Measurements from ENCODE around the gene RIMKLB. TPM values are rescaled to one million over a fixed set of nuclear protein-coding genes. Genes with fewer than 3 reads are reported as not detected.

RIMKLB gene
- total RNA-seq, 6 donors from 2014 or later, result 25.2 to 103 (median 40.1) TPM

DNA sequence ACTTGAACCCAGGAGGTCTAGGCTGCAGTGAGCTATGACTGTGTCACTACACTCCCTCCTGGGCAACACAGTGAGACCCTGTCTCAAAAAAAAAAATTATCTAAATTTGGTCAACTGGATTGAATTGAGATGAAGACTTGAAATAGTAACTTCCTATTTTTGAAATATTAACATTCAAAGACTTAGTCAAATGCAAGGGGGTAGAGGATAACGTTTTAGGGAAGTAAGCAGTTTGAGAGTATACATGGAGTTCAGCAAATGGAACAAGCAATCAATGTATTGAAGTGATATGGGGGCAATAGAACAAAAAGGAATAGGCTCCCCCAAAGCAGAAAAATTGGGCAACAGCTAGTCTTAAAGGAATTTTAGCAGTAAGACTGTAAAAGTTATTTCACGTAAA is 30.5 kb upstream of the RIMKLB start:
- no peaks in the 10 kb centered on the region for H3K4me1 ChIP-seq
- no peaks in the 10 kb centered on the region for H3K27me3 ChIP-seq
- no peak overlapping the region for H3K27ac ChIP-seq
- no peaks in the 10 kb centered on the region for H3K9me3 ChIP-seq
- WGBS, 2 donors, result 65 to 68% methylated on average over 2 of the region's 2 CpGs
- ATAC-seq (ENCODE audit: low FRiP score in 2 of 2), result no peak
- H3K4me3 ChIP-seq, result no peak overlapping the region
- TF ChIP-seq, protein P1, sequence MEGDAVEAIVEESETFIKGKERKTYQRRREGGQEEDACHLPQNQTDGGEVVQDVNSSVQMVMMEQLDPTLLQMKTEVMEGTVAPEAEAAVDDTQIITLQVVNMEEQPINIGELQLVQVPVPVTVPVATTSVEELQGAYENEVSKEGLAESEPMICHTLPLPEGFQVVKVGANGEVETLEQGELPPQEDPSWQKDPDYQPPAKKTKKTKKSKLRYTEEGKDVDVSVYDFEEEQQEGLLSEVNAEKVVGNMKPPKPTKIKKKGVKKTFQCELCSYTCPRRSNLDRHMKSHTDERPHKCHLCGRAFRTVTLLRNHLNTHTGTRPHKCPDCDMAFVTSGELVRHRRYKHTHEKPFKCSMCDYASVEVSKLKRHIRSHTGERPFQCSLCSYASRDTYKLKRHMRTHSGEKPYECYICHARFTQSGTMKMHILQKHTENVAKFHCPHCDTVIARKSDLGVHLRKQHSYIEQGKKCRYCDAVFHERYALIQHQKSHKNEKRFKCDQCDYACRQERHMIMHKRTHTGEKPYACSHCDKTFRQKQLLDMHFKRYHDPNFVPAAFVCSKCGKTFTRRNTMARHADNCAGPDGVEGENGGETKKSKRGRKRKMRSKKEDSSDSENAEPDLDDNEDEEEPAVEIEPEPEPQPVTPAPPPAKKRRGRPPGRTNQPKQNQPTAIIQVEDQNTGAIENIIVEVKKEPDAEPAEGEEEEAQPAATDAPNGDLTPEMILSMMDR (IDR thresholded peaks at IDR 0.05), result no peak
- TF ChIP-seq POLR2A (IDR thresholded peaks at IDR 0.05), result no peak
- TF ChIP-seq POLR2AphosphoS5 (IDR thresholded peaks at IDR 0.05), result no peak
- no peak for TF ChIP-seq EP300 (IDR thresholded peaks at IDR 0.05)
- DNase-seq, result no peak
- H3K36me3 ChIP-seq, result no peaks in the 10 kb centered on the region

DNA sequence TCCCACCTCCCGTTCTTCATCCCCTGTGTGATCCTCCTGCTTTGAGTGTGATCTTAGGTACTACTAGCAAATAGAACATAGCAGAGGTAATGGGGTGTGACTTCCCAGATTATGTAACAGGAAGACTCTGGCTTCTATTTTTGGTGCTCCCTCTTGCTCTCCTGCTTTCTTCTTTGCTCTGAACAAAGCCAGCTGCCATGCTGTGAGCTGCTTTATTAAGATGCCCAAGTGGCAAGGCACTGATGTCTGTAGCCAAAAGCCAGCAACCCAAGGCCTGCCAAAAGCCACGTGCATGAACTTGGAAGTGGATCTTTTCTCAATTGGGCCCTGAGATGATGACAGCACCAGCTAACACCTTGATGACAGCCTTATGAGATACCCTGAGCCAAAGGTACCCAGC is 29.4 kb upstream of the RIMKLB start:
- WGBS, 2 donors, result 75 to 90% methylated on average over 2 of the region's 2 CpGs

DNA sequence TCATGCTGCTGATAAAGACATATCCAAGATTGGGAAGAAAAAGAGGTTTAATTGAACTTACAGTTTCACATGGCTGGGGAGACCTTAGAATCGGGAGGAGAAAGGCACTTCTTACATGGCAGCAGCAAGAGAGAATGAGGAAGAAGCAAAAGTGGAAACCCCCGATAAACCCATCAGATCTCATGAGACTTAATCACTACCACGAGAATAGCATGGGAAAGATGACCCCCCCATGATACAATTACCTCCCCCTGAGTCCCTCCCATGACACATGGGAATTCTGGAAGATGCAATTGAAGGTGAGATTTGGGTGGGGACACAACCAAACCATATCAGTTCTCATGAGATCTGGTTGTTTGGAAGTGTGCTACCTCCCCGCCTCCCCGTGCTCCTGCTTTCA is 25.4 kb upstream of the RIMKLB start:
- no peak overlapping the region for H3K27ac ChIP-seq
- H3K4me3 ChIP-seq, result no peak overlapping the region
- peaks cover 0 to 10% (median 3%) of the 10 kb centered on the region in 4 donors for H3K4me1 ChIP-seq
- H3K9me3 ChIP-seq, result no peaks in the 10 kb centered on the region
- TF ChIP-seq POLR2AphosphoS5 (IDR thresholded peaks at IDR 0.05) (no peak), EP300 (IDR thresholded peaks at IDR 0.05) (no peak), POLR2A (IDR thresholded peaks at IDR 0.05) (no peak)
- TF ChIP-seq, protein P1 (IDR thresholded peaks at IDR 0.05), result no peak
- no peaks in the 10 kb centered on the region for H3K27me3 ChIP-seq
- no peaks in the 10 kb centered on the region for H3K36me3 ChIP-seq
- WGBS, 2 donors, result 90 to 97% methylated on average over 5 of the region's 5 CpGs
- ATAC-seq (ENCODE audit: low FRiP score in 2 of 2), result no peak
- DNase-seq, result no peak

More for the DNA sequence above, 29.4 kb upstream of the RIMKLB start:
- Histone ChIP-seq H3K36me3 (no peaks in the 10 kb centered on the region), H3K4me1 (no peaks in the 10 kb centered on the region), H3K4me3 (no peak overlapping the region), H3K27me3 (no peaks in the 10 kb centered on the region), H3K9me3 (no peaks in the 10 kb centered on the region), H3K27ac (no peak overlapping the region)
- DNase-seq (no peak), ATAC-seq (ENCODE audit: low FRiP score in 2 of 2) (no peak)
- no peak for TF ChIP-seq EP300 (IDR thresholded peaks at IDR 0.05)
- no peak for TF ChIP-seq POLR2A (IDR thresholded peaks at IDR 0.05)
- no peak for TF ChIP-seq POLR2AphosphoS5 (IDR thresholded peaks at IDR 0.05)
- TF ChIP-seq, protein P1 (IDR thresholded peaks at IDR 0.05), result no peak

DNA sequence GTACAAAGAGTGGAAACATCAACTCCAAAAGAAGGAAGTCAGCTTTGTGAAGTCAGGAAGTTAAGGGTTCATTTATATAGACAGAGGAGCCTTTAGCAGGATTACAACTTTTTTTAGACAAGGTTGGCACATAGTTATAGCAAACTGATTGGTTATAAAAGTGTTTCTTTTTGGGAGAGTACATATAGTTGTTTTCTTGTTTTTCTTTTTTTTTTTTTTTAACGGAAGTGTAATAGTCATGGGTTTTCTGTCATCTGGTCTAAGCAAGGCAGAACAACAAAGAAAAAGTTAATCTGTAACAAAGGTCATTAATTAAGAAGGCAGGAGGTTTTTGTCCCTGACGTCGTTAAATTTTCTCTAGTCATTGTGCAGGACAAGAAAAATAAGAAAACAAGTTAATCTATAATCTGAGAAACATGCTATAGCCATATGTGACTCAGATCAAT is 22.2 kb upstream of the RIMKLB start:
- peaks cover 0 to 10% (median 5%) of the 10 kb centered on the region in 4 donors for H3K4me1 ChIP-seq
- H3K27ac ChIP-seq, result peak overlapping the region in 1 of 4 donors; percentile 63
- 17 to 24% methylated on average over 3 of the region's 3 CpGs for WGBS, 2 donors
- H3K4me3 ChIP-seq, result no peak overlapping the region
- no peaks in the 10 kb centered on the region for H3K9me3 ChIP-seq
- no peak for TF ChIP-seq POLR2AphosphoS5 (IDR thresholded peaks at IDR 0.05)
- TF ChIP-seq EP300 (IDR thresholded peaks at IDR 0.05), result no peak
- TF ChIP-seq, protein P1 (IDR thresholded peaks at IDR 0.05), result no peak
- no peak for TF ChIP-seq POLR2A (IDR thresholded peaks at IDR 0.05)
- H3K27me3 ChIP-seq, result no peaks in the 10 kb centered on the region
- DNase-seq (no peak), ATAC-seq (ENCODE audit: low FRiP score in 2 of 2) (peak in 1 of 2 donors; percentile 14)
- H3K36me3 ChIP-seq, result no peaks in the 10 kb centered on the region

DNA sequence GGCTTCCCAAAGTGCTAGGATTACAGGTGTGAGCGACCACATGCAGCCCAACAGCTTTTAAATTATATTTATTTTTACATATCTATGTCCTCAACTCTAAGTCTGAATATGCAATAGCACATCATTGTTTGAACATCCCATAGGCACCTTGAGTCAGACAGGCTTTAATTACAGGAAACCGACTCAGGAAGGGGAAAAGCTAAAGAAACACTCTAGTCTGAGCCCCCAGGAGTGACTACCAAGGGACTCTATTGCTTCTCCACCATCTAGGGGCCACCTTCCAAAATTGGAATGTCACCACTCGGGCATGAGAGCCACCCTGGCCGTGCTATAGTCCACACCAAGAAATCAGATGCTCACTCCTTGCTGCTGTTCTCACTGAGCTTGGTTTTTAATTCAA is 21.1 kb upstream of the RIMKLB start:
- Histone ChIP-seq H3K4me3 (no peak overlapping the region), H3K27me3 (no peaks in the 10 kb centered on the region), H3K9me3 (no peaks in the 10 kb centered on the region), H3K27ac (no peak overlapping the region), H3K4me1 (peaks cover 8 to 18% (median 11%) of the 10 kb centered on the region in 4 donors), H3K36me3 (no peaks in the 10 kb centered on the region)
- WGBS, 2 donors, result 86 to 87% methylated on average over 4 of the region's 4 CpGs
- no peak for DNase-seq
- TF ChIP-seq POLR2A (IDR thresholded peaks at IDR 0.05) (no peak), POLR2AphosphoS5 (IDR thresholded peaks at IDR 0.05) (no peak), EP300 (IDR thresholded peaks at IDR 0.05) (no peak)
- TF ChIP-seq, protein P1 (IDR thresholded peaks at IDR 0.05), result no peak
- no peak for ATAC-seq (ENCODE audit: low FRiP score in 2 of 2)

Data from upper lobe of left lung (tissue), 6 donors.